HG03575 (cell line): Measurements from ENCODE around the gene MAP1S.

ENCODE experiments used
- ATAC-seq: cut with Tn5 transposase; IDR thresholded peaks from one replicate; pipeline ENCODE4 v1.9.1; 2021; ENCODE audit not compliant: unreplicated experiment, insufficient number of reproducible peaks, low FRiP score; ENCODE audit errors: extremely low read depth

MAP1S gene

GRCh38 chr19:17726964-17727773 is 7.9 kb downstream of the MAP1S start:
- ATAC-seq, result no peak

GRCh38 chr19:17727843-17728242 is 8.6 kb downstream of the MAP1S start:
- no peak for ATAC-seq

GRCh38 chr19:17733127-17733526 is 13.8 kb downstream of the MAP1S start:
- ATAC-seq, result no peak

GRCh38 chr19:17734146-17734545 is 14.9 kb downstream of the MAP1S start:
- ATAC-seq, result no peak

- ATAC-seq, result no peak
Observed at GRCh38 chr19:17735410-17735809, 16.1 kb downstream of the MAP1S start.

- no peak for ATAC-seq
Observed at GRCh38 chr19:17737690-17738153, 18.4 kb downstream of the MAP1S start.

- no peak for ATAC-seq
Observed at GRCh38 chr19:17739121-17739875, 20.0 kb downstream of the MAP1S start.

- ATAC-seq, result no peak
Observed at GRCh38 chr19:17741456-17741855, 22.2 kb downstream of the MAP1S start.

GRCh38 chr19:17743874-17744580 is 24.7 kb downstream of the MAP1S start:
- no peak for ATAC-seq

GRCh38 chr19:17747205-17748098 is 28.2 kb downstream of the MAP1S start:
- no peak for ATAC-seq

- ATAC-seq, result no peak
Observed at GRCh38 chr19:17748884-17749638, 29.8 kb downstream of the MAP1S start.

GRCh38 chr19:17749912-17750317 is 30.6 kb downstream of the MAP1S start:
- ATAC-seq, result no peak

GRCh38 chr19:17751103-17751911 is 32.0 kb downstream of the MAP1S start, which contains the start of gene FCHO1:
Gene FCHO1 (plus strand): TSS chr19:17751477. CDS start chr19:17755165, 3,688 bp downstream.
- no peak for ATAC-seq

GRCh38 chr19:17751912-17752273 is 32.6 kb downstream of the MAP1S start:
- no peak for ATAC-seq

- no peak for ATAC-seq
Observed at GRCh38 chr19:17752865-17753639, 33.8 kb downstream of the MAP1S start.

- ATAC-seq, result no peak
Observed at GRCh38 chr19:17753976-17754375, 34.7 kb downstream of the MAP1S start.
